ENCODE data around the gene IQCK. TPM values are rescaled to one million over a fixed set of nuclear protein-coding genes. Genes with fewer than 3 reads are reported as not detected.

IQCK gene
- total and polyA plus RNA-seq, 2 donors (not counting 3 experiments of a cell fraction or from before 2014, with no cell fraction given), result 17.2 to 18.1 TPM

DNA sequence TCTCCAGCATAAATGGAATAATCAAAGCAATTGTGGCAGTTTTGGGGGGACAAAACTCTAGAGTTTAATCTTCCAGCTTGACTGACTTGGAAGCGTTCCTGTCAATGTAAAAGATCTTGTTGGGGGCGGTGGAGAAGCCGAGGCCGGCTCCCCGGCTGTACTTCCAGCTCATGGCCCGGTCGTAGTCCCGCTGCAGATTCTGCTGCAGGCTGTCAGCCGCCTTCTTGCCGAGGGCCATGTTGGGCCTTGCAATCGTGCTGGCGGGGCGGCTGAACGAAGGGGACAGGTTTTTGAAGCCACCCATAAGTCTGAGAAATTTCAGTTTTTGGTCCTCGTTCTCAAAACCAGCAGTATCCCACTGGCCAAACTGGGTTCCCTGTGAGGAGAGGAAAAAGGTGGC is 11.2 kb upstream of the IQCK start:
- Histone ChIP-seq H3K4me3 (replicated peaks in 1 of 3; ENCODE audit: insufficient read depth in 1 of 3, low read depth in 1 of 3, low read length in 3 of 3) (no peak overlapping the region), H3K4me1 (ENCODE audit: control insufficient read depth, extremely low read depth, insufficient read depth, low read length) (peaks cover 5% of the 10 kb centered on the region), H3K27ac (ENCODE audit: insufficient read depth, low read depth, low read length) (no peak overlapping the region), H3K36me3 (ENCODE audit: control insufficient read depth in 2 of 2, extremely low read depth in 1 of 2, insufficient read depth in 2 of 2, low read length in 2 of 2) (peaks cover 6 to 14% of the 10 kb centered on the region in 2 experiments), H3K4me2 (ENCODE audit: insufficient read depth, low read length) (no peak overlapping the region), H4K20me1 (replicated peaks; ENCODE audit: control insufficient read depth, extremely low read depth, insufficient read depth, low read length) (no peaks in the 10 kb centered on the region), H3K9ac (replicated peaks; ENCODE audit: extremely low read depth, insufficient read depth, low read length) (no peak overlapping the region), H3K9me3 (replicated peaks; ENCODE audit: control insufficient read depth, insufficient read depth, low read length) (no peaks in the 10 kb centered on the region), H3K9me1 (replicated peaks; ENCODE audit: control insufficient read depth, extremely low read depth, insufficient read depth, low read length) (no peaks in the 10 kb centered on the region), H3K79me2 (ENCODE audit: control insufficient read depth, insufficient read depth, low read length) (no peaks in the 10 kb centered on the region), H3K27me3 (ENCODE audit: control insufficient read depth in 2 of 2, insufficient read depth in 2 of 2, low read length in 2 of 2) (no peaks in the 10 kb centered on the region), H2AFZ (ENCODE audit: low read depth, low read length) (no peak overlapping the region)
- dilution Hi-C loops (cut with MboI; ENCODE audit: extremely low pct_ligation_motif_present, low sequenced_read_pairs) (no loop called here), intact Hi-C loops (cut with micrococcal nuclease) (no loop called here)
- TF ChIP-seq POLR2A (IDR thresholded peaks at IDR 0.05; ENCODE audit: low read depth, low read length) (no peak), GATA2 (IDR thresholded peaks at IDR 0.05; ENCODE audit: insufficient read depth, insufficient read length, low read depth, low read length) (no peak), JUN (IDR thresholded peaks at IDR 0.05; ENCODE audit: borderline replicate concordance, insufficient read depth, insufficient read length, low read depth) (no peak), FOS (IDR thresholded peaks at IDR 0.05; ENCODE audit: borderline replicate concordance, insufficient read depth, low read length) (no peak)
- TF ChIP-seq, protein P1, sequence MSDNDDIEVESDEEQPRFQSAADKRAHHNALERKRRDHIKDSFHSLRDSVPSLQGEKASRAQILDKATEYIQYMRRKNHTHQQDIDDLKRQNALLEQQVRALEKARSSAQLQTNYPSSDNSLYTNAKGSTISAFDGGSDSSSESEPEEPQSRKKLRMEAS (IDR thresholded peaks at IDR 0.05; ENCODE audit: insufficient read depth, insufficient read length), result no peak
- DNase-seq (ENCODE audit: low read depth, low spot score) (no peak), FAIRE-seq (no peak)
- ChIA-PET POLR2A (no interaction called here), CTCF (interaction anchor here (0.6 to 1.4 kb wide), 2 partner anchors 26 to 104 kb away, joined by 3 to 4 read pairs; no protein-coding TSS in a partner anchor)
- no TSS peak for BruUV-seq (replicated peaks)

DNA sequence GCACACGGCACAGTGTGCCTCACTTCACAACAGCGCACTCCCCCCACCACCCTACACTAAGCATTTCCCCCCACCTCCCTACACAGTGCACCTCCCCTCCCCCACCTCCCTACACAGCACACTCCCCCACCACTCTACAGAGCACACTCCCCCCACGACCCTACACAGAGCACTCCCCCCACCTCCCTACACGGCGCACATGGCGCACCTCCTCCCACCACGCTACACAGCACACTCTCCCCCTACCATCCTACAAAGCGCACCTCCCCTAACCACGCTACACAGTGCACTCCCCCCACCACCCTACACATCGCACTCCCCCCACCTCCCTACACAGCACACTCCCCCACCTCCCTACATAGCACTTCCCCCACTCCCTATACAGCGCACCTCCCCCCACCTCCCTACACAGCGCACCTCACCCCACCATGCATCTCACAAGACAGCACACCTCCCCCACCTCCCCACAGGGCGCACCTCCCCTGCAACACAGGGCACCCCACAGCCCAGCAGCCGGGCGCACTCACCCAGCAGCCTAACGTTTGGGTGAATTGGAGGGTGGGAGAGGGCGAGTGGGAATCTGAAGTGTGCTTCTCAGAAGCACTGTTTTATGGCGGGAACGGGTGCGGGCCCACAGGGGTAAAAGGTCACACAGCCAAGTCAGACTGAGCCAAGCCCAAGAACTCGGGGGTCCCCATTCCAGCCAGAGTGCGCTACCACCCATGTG is 10.3 kb upstream of the IQCK start:
- Histone ChIP-seq H3K4me3 (replicated peaks in 1 of 3; ENCODE audit: insufficient read depth in 1 of 3, low read depth in 1 of 3, low read length in 3 of 3) (no peak overlapping the region), H3K9me3 (replicated peaks; ENCODE audit: control insufficient read depth, insufficient read depth, low read length) (no peaks in the 10 kb centered on the region), H3K27ac (ENCODE audit: insufficient read depth, low read depth, low read length) (no peak overlapping the region), H3K4me1 (ENCODE audit: control insufficient read depth, extremely low read depth, insufficient read depth, low read length) (peaks cover 5% of the 10 kb centered on the region), H4K20me1 (replicated peaks; ENCODE audit: control insufficient read depth, extremely low read depth, insufficient read depth, low read length) (no peaks in the 10 kb centered on the region), H3K27me3 (ENCODE audit: control insufficient read depth in 2 of 2, insufficient read depth in 2 of 2, low read length in 2 of 2) (no peaks in the 10 kb centered on the region), H3K9ac (replicated peaks; ENCODE audit: extremely low read depth, insufficient read depth, low read length) (no peak overlapping the region), H2AFZ (ENCODE audit: low read depth, low read length) (no peak overlapping the region), H3K4me2 (ENCODE audit: insufficient read depth, low read length) (no peak overlapping the region), H3K36me3 (ENCODE audit: control insufficient read depth in 2 of 2, extremely low read depth in 1 of 2, insufficient read depth in 2 of 2, low read length in 2 of 2) (peaks cover 8 to 14% of the 10 kb centered on the region in 2 experiments), H3K79me2 (ENCODE audit: control insufficient read depth, insufficient read depth, low read length) (peaks cover 5% of the 10 kb centered on the region), H3K9me1 (replicated peaks; ENCODE audit: control insufficient read depth, extremely low read depth, insufficient read depth, low read length) (no peaks in the 10 kb centered on the region)
- DNase-seq (ENCODE audit: low read depth, low spot score) (no peak), FAIRE-seq (no peak)
- ChIA-PET POLR2A (no interaction called here), CTCF (interaction anchor here (1.4 kb wide), 1 partner anchor 26 kb away, joined by 4 read pairs; no protein-coding TSS in a partner anchor)
- no TSS peak for BruUV-seq (replicated peaks)
- intact Hi-C loops (cut with micrococcal nuclease) (no loop called here), dilution Hi-C loops (cut with MboI; ENCODE audit: extremely low pct_ligation_motif_present, low sequenced_read_pairs) (no loop called here)
- TF ChIP-seq GATA2 (IDR thresholded peaks at IDR 0.05; ENCODE audit: insufficient read depth, insufficient read length, low read depth, low read length), result no peak

Measured in endothelial cell of umbilical vein (primary cell).